ENCODE data around the gene PLXDC1.
"Not testable (repeated sequence)": the region's sequence is repeated elsewhere in the genome, so short reads cannot be mapped to it uniquely, and the experiment has no call there.

The PLXDC1 gene

DNA sequence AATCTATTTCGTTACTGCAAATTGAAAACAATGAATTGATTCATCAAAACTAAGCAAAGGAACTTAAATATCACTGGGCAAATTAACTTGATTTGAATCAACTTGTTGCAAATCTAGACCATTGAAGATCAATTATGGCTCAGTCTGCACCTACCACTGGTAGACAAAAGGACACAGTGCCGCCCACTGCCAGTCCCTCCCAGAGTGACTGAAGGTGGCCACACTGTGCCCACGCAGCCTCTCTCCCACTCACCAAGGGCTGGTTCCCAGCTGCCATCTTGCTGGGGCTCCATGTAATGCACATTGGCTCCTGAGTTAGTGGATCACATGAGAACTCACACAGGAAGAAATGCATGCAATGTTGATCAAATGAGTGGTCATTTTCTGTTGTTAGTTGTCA is 78.1 kb downstream of the PLXDC1 start:
- H3K4me1 ChIP-seq (ENCODE audit: insufficient read depth, low read length), result no peaks in the 10 kb centered on the region
- no peaks in the 10 kb centered on the region for H3K9me3 ChIP-seq (ENCODE audit: low read length)
- no peaks in the 10 kb centered on the region for H3K36me3 ChIP-seq (ENCODE audit: insufficient read depth, low read length)
- no peaks in the 10 kb centered on the region for H3K27me3 ChIP-seq (ENCODE audit: control insufficient read depth in 1 of 2, insufficient read depth in 2 of 2, low read length in 2 of 2)
- H3K27ac ChIP-seq (ENCODE audit: low read depth, low read length), result no peak overlapping the region
- H3K4me3 ChIP-seq (ENCODE audit: low read depth in 1 of 2, low read length in 2 of 2), result no peak overlapping the region
- no peak overlapping the region for H3K9ac ChIP-seq (ENCODE audit: low read length)

DNA sequence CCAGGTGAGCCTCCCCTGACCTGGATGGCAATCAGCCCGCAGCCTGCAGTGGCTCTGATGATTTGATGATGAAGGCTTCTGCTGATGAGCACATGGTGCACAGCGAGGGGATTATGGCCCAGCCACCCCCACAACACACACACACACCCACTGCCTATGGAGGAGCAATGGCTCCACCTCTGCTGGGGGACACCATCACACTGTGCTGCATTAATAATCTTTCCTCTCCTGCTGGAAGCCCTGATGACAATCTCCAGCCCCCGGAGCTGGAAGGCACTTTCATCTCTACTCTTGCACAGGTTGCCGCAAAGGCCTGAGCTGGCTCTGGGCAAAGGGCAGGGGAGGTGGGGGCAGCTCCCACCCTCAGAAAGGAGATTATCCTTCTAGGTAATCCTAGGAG is 79.9 kb downstream of the PLXDC1 start:
- no peaks in the 10 kb centered on the region for H3K4me1 ChIP-seq (ENCODE audit: insufficient read depth, low read length)
- no peak overlapping the region for H3K4me3 ChIP-seq (ENCODE audit: low read depth in 1 of 2, low read length in 2 of 2)
- H3K9ac ChIP-seq (ENCODE audit: low read length), result no peak overlapping the region
- no peaks in the 10 kb centered on the region for H3K36me3 ChIP-seq (ENCODE audit: insufficient read depth, low read length)
- no peaks in the 10 kb centered on the region for H3K27me3 ChIP-seq (ENCODE audit: control insufficient read depth in 1 of 2, insufficient read depth in 2 of 2, low read length in 2 of 2)
- H3K9me3 ChIP-seq (ENCODE audit: low read length), result no peaks in the 10 kb centered on the region
- no peak overlapping the region for H3K27ac ChIP-seq (ENCODE audit: low read depth, low read length)

DNA sequence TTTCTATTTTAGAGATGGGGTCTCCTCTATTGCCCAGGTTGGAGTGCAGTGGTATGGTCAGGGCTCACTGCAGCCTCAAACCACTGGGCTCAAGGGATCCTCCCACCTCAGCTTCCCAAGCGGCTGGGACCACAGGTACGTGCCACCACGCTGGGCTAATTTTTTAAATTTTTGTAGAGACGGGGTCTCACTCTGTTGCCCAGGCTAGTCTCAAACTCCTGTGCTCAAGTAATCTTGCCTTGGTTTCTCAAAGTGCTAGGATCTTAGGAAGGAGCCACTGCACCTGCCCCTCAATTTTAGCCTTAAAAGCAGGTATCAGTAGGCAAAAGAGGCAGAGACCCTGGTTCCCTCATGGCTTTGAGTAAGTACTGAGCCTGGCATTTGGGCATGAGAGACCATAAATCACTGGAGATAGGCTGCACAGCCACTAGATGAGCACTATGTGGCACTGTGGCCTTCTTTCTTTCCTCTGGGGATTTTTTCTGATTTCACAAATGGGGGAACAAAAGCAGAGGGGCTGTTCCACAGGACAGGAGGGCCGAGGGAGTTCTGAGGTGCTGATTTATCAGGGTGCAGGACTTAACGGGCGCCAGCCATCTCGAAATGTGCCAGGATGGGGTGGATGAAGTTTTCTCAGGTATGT is 82.2 kb downstream of the PLXDC1 start:
- Histone ChIP-seq H3K27me3 (ENCODE audit: control insufficient read depth in 1 of 2, insufficient read depth in 2 of 2, low read length in 2 of 2) (no peaks in the 10 kb centered on the region), H3K4me1 (ENCODE audit: insufficient read depth, low read length) (no peaks in the 10 kb centered on the region), H3K9ac (ENCODE audit: low read length) (no peak overlapping the region), H3K9me3 (ENCODE audit: low read length) (no peaks in the 10 kb centered on the region), H3K4me3 (ENCODE audit: low read depth in 1 of 2, low read length in 2 of 2) (no peak overlapping the region), H3K27ac (ENCODE audit: low read depth, low read length) (no peak overlapping the region), H3K36me3 (ENCODE audit: insufficient read depth, low read length) (no peaks in the 10 kb centered on the region)

DNA sequence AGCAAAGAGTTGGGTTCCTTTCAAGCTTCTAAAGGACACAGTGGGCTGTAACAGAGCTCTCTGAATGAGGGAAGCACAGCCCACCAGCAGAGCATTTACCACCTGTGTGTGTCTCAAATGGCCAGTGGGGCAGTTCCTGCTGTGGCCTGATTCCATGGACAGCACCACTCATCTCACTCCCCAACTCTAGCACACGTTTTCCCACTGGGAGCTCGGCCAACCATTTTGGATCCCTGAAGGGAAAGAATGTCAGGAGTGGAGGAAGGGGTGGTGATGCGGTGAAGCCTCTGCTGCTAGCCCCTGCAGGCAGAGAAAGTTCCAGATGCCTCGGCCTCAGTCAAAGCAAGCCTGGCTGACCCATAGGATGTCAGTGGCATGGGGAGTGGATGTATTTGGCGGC is 86.6 kb downstream of the PLXDC1 start:
- no peaks in the 10 kb centered on the region for H3K27me3 ChIP-seq (ENCODE audit: control insufficient read depth in 1 of 2, insufficient read depth in 2 of 2, low read length in 2 of 2)
- no peaks in the 10 kb centered on the region for H3K9me3 ChIP-seq (ENCODE audit: low read length)
- H3K4me3 ChIP-seq (ENCODE audit: low read depth in 1 of 2, low read length in 2 of 2), result no peak overlapping the region
- peaks cover 5% of the 10 kb centered on the region for H3K4me1 ChIP-seq (ENCODE audit: insufficient read depth, low read length)
- no peak overlapping the region for H3K27ac ChIP-seq (ENCODE audit: low read depth, low read length)
- H3K9ac ChIP-seq (ENCODE audit: low read length), result no peak overlapping the region
- H3K36me3 ChIP-seq (ENCODE audit: insufficient read depth, low read length), result no peaks in the 10 kb centered on the region

DNA sequence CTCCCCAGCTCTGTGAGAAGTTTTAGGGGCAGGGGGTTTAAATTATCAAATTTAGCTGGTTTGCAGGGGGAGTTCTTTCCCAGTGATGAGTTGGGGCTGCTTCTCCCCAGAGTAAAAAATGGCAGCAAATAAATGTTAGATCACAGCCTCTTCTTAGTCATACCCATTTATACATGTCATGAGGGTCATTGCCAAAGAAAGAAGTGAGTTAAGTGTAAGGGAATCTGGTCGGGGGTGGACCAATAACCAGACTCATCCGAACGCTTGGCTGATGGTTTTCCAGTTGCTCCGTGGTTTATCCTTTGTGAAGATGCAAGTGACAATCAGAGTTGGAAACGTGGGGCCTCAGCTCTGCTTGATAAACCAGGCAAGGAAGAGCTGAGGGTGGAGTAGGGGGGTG is 87.1 kb downstream of the PLXDC1 start:
- Histone ChIP-seq H3K27ac (ENCODE audit: low read depth, low read length) (no peak overlapping the region), H3K9ac (ENCODE audit: low read length) (no peak overlapping the region), H3K36me3 (ENCODE audit: insufficient read depth, low read length) (no peaks in the 10 kb centered on the region), H3K4me3 (ENCODE audit: low read depth in 1 of 2, low read length in 2 of 2) (no peak overlapping the region), H3K4me1 (ENCODE audit: insufficient read depth, low read length) (peaks cover 5% of the 10 kb centered on the region), H3K27me3 (ENCODE audit: control insufficient read depth in 1 of 2, insufficient read depth in 2 of 2, low read length in 2 of 2) (no peaks in the 10 kb centered on the region), H3K9me3 (ENCODE audit: low read length) (no peaks in the 10 kb centered on the region)

DNA sequence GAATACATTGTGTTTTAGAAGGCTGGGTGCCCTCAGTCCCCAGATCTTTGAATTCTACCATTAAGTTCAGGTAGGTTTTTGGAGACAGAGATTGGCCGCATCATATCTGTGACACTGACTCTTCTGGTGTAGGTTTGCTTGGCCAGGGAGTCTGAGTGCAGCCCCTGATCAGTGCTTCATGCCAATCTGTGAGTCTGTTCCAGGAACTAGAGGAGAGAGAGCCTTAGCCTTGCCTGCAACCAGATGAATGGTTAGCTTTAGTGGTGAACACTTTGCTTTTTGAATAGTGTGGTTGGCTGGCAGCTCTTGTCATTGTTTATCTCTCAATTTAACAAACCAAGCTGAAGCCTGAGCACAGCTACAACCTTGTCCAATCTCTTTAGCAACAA is 87.8 kb downstream of the PLXDC1 start:
- no peaks in the 10 kb centered on the region for H3K36me3 ChIP-seq (ENCODE audit: insufficient read depth, low read length)
- H3K4me3 ChIP-seq (ENCODE audit: low read depth in 1 of 2, low read length in 2 of 2), result no peak overlapping the region
- H3K27ac ChIP-seq (ENCODE audit: low read depth, low read length), result no peak overlapping the region
- peaks cover 5% of the 10 kb centered on the region for H3K4me1 ChIP-seq (ENCODE audit: insufficient read depth, low read length)
- H3K9ac ChIP-seq (ENCODE audit: low read length), result no peak overlapping the region
- no peaks in the 10 kb centered on the region for H3K9me3 ChIP-seq (ENCODE audit: low read length)
- no peaks in the 10 kb centered on the region for H3K27me3 ChIP-seq (ENCODE audit: control insufficient read depth in 1 of 2, insufficient read depth in 2 of 2, low read length in 2 of 2)

DNA sequence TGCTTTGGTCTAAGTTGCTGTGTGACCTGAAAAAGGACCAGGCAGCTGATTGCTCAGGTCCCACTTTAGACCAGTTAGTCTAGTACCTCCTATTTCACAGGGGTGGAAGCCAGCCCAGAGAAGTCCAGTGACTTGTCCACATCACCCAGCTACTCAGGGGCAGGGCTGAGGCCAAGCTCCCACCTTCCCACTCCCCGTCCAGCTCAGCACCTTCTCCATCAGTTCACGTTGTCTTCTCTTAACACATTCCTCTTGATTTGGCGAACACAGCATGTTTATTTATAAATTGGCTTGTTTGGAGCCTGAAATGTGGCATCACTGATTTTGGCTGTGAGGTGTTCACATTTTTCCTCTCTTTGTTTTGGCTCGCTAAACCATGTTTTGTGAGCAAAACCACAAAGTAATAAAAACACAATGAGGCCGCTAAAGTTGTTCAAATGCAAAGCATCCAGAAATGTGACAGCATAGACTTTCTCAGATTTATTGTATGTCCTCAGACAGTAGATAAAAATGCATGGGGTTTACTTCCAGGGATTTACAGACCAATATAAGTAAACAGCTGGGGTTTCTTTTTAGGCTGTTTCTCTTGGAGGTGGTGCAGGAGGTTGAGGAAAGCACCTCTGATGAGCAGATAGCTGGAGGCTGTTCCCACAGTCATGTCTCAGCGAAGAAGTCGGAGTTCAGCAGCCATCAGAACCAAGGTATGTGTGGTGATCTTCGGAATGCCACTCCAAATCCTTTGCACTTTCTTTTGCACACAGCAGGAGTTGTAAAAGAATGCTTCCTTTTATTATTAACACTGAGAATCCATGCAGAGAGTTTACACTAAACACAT is 88.4 kb downstream of the PLXDC1 start:
- H3K36me3 ChIP-seq (ENCODE audit: insufficient read depth, low read length), result no peaks in the 10 kb centered on the region
- no peaks in the 10 kb centered on the region for H3K27me3 ChIP-seq (ENCODE audit: control insufficient read depth in 1 of 2, insufficient read depth in 2 of 2, low read length in 2 of 2)
- H3K9me3 ChIP-seq (ENCODE audit: low read length), result no peaks in the 10 kb centered on the region
- H3K27ac ChIP-seq (ENCODE audit: low read depth, low read length), result no peak overlapping the region
- no peak overlapping the region for H3K4me3 ChIP-seq (ENCODE audit: low read depth in 1 of 2, low read length in 2 of 2)
- H3K9ac ChIP-seq (ENCODE audit: low read length), result no peak overlapping the region
- H3K4me1 ChIP-seq (ENCODE audit: insufficient read depth, low read length), result peaks cover 5% of the 10 kb centered on the region

DNA sequence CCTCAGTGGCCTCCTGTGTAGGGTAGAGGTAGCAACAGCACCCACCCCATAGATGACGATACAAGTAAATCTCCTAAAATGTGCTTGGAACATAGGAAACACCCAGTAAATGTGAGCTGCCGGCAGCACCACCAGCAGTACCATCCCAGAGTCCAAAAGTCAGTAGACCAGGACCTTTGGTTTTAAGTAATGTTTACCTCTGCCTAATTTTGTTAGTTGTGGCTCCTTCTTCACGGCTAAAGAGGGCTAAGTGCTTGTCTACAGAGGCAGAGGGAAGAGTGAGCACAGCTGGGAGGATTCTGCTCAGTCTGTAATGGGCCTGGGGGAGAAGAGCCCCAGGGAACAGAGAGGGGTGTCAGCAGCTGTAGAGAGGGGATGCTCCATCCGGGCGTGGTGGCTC is 92.9 kb downstream of the PLXDC1 start:
- Histone ChIP-seq H3K4me3 (ENCODE audit: low read depth in 1 of 2, low read length in 2 of 2) (no peak overlapping the region), H3K9ac (ENCODE audit: low read length) (no peak overlapping the region), H3K9me3 (ENCODE audit: low read length) (no peaks in the 10 kb centered on the region), H3K4me1 (ENCODE audit: insufficient read depth, low read length) (peaks cover 15% of the 10 kb centered on the region), H3K36me3 (ENCODE audit: insufficient read depth, low read length) (no peaks in the 10 kb centered on the region), H3K27ac (ENCODE audit: low read depth, low read length) (no peak overlapping the region), H3K27me3 (ENCODE audit: control insufficient read depth in 1 of 2, insufficient read depth in 2 of 2, low read length in 2 of 2) (no peaks in the 10 kb centered on the region)

DNA sequence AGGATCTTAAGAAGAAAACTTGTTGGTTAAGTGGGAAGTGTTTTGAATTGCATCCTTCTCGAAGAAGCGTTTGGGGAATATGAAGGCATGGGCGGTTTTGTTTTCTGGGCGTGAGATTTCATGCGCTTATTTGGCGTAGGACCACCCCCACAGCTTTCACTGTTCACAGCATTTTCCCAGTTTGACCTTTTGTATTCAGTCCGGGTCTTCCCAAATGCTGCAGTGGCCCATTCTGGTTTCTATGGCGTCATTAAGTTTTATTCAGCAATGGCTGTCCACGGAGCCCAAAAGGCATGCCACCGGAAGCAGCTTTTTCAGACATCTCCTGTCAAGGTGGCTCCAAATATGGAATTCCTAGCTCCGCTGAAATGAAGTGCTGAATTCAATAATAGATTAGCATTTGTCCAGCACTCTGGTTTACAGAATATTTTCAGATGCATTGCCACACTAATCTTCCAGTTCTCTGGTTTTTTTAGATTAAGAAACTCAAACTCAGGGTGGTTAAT is 93.7 kb downstream of the PLXDC1 start:
- Histone ChIP-seq H3K4me1 (ENCODE audit: insufficient read depth, low read length) (peaks cover 15% of the 10 kb centered on the region), H3K9ac (ENCODE audit: low read length) (no peak overlapping the region), H3K9me3 (ENCODE audit: low read length) (no peaks in the 10 kb centered on the region), H3K4me3 (ENCODE audit: low read depth in 1 of 2, low read length in 2 of 2) (no peak overlapping the region), H3K27me3 (ENCODE audit: control insufficient read depth in 1 of 2, insufficient read depth in 2 of 2, low read length in 2 of 2) (no peaks in the 10 kb centered on the region), H3K36me3 (ENCODE audit: insufficient read depth, low read length) (no peaks in the 10 kb centered on the region), H3K27ac (ENCODE audit: low read depth, low read length) (no peak overlapping the region)

DNA sequence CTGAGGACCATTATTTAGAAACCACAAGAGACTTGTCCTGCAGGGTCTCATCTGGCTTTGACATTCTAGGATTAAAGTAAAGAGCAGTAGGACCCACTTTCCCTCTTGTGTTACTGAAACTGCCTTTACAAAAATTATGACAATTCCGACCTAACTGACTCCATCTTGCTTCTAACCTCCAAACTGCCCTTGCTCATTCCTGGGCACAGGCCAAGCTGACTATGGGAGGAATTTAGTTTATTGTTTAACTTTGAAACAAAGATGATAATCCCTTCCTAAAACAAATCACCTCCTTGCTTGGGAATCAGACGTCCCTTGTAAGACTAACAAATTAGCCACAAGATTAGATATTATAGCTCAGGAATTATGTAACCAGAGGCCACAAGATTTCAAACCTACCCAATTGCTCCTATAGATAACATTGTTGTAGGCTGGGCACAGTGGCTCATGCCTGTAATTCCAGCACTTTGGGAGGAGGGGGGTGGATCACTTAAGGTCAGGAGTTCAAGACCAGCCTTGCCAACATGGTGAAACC is 97.3 kb downstream of the PLXDC1 start:
- Histone ChIP-seq H3K9ac (ENCODE audit: low read length) (no peak overlapping the region), H3K4me3 (ENCODE audit: low read depth in 1 of 2, low read length in 2 of 2) (no peak overlapping the region), H3K27me3 (ENCODE audit: control insufficient read depth in 1 of 2, insufficient read depth in 2 of 2, low read length in 2 of 2) (no peaks in the 10 kb centered on the region), H3K36me3 (ENCODE audit: insufficient read depth, low read length) (no peaks in the 10 kb centered on the region), H3K4me1 (ENCODE audit: insufficient read depth, low read length) (peaks cover 9% of the 10 kb centered on the region), H3K27ac (ENCODE audit: low read depth, low read length) (no peak overlapping the region), H3K9me3 (ENCODE audit: low read length) (no peaks in the 10 kb centered on the region)

DNA sequence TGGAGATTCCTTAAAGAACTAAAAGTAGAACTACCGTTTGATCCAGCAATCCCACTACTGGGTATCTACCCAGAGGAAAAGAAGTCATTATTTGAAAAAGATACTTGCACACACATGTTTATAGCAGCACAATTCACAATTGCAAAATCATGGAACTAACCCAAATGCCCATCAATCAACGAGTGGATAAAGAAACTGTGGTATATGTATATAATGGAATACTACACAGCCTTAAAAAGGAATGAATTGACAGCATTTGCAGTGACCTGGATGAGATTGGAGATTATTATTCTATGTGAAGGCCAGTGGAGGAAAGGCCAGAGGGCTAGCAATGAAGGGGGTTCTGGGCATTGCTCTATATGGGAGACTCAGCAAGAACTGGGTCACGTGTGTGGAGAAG is 99.0 kb downstream of the PLXDC1 start:
- not testable (repeated sequence) for H3K4me3 ChIP-seq (ENCODE audit: low read depth in 1 of 2, low read length in 2 of 2); H3K9me3 ChIP-seq (ENCODE audit: low read length); H3K27me3 ChIP-seq (ENCODE audit: control insufficient read depth in 1 of 2, insufficient read depth in 2 of 2, low read length in 2 of 2); H3K36me3 ChIP-seq (ENCODE audit: insufficient read depth, low read length); H3K4me1 ChIP-seq (ENCODE audit: insufficient read depth, low read length); H3K27ac ChIP-seq (ENCODE audit: low read depth, low read length); H3K9ac ChIP-seq (ENCODE audit: low read length)

All from muscle layer of colon (tissue), 2 donors.